Endothelial cell of umbilical vein (primary cell): ENCODE results near the gene MKLN1. TPM values are rescaled to one million over a fixed set of nuclear protein-coding genes. Genes with fewer than 3 reads are reported as not detected.

Experiments used
- BruUV-seq: library from RNA; stranded (reverse); fragments of 400-500 nt; replicated peaks from 2 replicates; lab custom pipeline; 2021; lab: Mats Ljungman, UMichigan
- CTCF ChIA-PET: fragments of 300-600, 350-600 bp; sonication (Branson Sonifier 250); formaldehyde crosslinking; loops from one replicate; lab custom pipeline; 2021; ENCODE audit warnings: antibody characterized with exemption, inconsistent platforms; lab: Charles Lee
- POLR2A ChIA-PET: fragments of 300-600, 350-600 bp; sonication (Branson Sonifier 250); formaldehyde crosslinking; loops from one replicate; lab custom pipeline; 2021; ENCODE audit warnings: antibody characterized with exemption, inconsistent platforms; lab: Charles Lee
- DNase-seq: peaks from one replicate; pipeline ENCODE4 v3.0.0-alpha.2; 2011; ENCODE audit warnings: low read depth, low spot score
- FAIRE-seq: peaks from 2 replicates; lab custom pipeline; 2011; peaks lifted over from hg19 to GRCh38; lab: Jason Lieb, UNC
- H2AFZ ChIP-seq: 2 replicates; pipeline ENCODE4 v1.6.0; 2012; ENCODE audit warnings: low read depth, low read length, control low read depth, inconsistent platforms
- H3K27ac ChIP-seq: 2 replicates; pipeline ENCODE4 v1.5.1; 2011; ENCODE audit warnings: low read depth, mild to moderate bottlenecking, control low read depth, low read length, moderate library complexity; ENCODE audit not compliant: insufficient read depth
- H3K27me3 ChIP-seq, 2 experiments: 2 replicates each; pipeline versions ENCODE4 v1.6.0 to v1.6.1; 2011; ENCODE audit warnings: low read length in 2 of 2, mixed read lengths in 1 of 2; ENCODE audit not compliant: control insufficient read depth in 2 of 2, insufficient read depth in 2 of 2
- H3K36me3 ChIP-seq, 2 experiments: 2 replicates in 1 of 2; 3 replicates in 1 of 2; pipeline ENCODE4 v1.5.1; 2011; ENCODE audit warnings: low read length in 2 of 2, mild to moderate bottlenecking in 1 of 2, moderate library complexity in 1 of 2; ENCODE audit not compliant: control insufficient read depth in 2 of 2, insufficient read depth in 2 of 2; ENCODE audit errors: extremely low read depth in 1 of 2
- H3K4me1 ChIP-seq: 3 replicates; pipeline ENCODE4 v1.5.1; 2011; ENCODE audit warnings: mild to moderate bottlenecking, low read length; ENCODE audit not compliant: control insufficient read depth, insufficient read depth; ENCODE audit errors: extremely low read depth
- H3K4me2 ChIP-seq: 2 replicates; pipeline ENCODE4 v1.6.1; 2011; ENCODE audit warnings: low read length, control low read depth, mixed read lengths; ENCODE audit not compliant: insufficient read depth
- H3K4me3 ChIP-seq, 3 experiments: fragments of 200-600 bp in 1 of 3; sonication (generic), shearing (Covaris generic) in 1 of 3; replicated peaks in 1 of 3; 2 replicates each; pipeline ENCODE4 v1.5.1; 2011 to 2016; ENCODE audit warnings: control low read depth in 3 of 3, low read length in 3 of 3, mild to moderate bottlenecking in 2 of 3, inconsistent platforms in 1 of 3, low read depth in 1 of 3, moderate library complexity in 1 of 3; ENCODE audit not compliant: insufficient read depth in 1 of 3
- H3K79me2 ChIP-seq: 2 replicates; pipeline ENCODE4 v1.6.0; 2012; ENCODE audit warnings: low read length, inconsistent platforms; ENCODE audit not compliant: control insufficient read depth, insufficient read depth
- H3K9ac ChIP-seq: replicated peaks from 2 replicates; pipeline ENCODE3; 2011; ENCODE audit warnings: low read length, control low read depth; ENCODE audit not compliant: insufficient read depth; ENCODE audit errors: extremely low read depth
- H3K9me1 ChIP-seq: replicated peaks from 3 replicates; pipeline ENCODE4 v1.6.0; 2011; ENCODE audit warnings: mild to moderate bottlenecking, low read length; ENCODE audit not compliant: control insufficient read depth, insufficient read depth; ENCODE audit errors: extremely low read depth
- H3K9me3 ChIP-seq: replicated peaks from 2 replicates; pipeline ENCODE4 v1.5.1; 2012; ENCODE audit warnings: low read length, inconsistent platforms; ENCODE audit not compliant: control insufficient read depth, insufficient read depth
- H4K20me1 ChIP-seq: replicated peaks from 2 replicates; pipeline ENCODE3; 2011; ENCODE audit warnings: mild to moderate bottlenecking, low read length; ENCODE audit not compliant: control insufficient read depth, insufficient read depth; ENCODE audit errors: extremely low read depth
- EZH2 ChIP-seq: IDR thresholded peaks from 2 replicates; pipeline ENCODE4 v1.6.1; 2012; ENCODE audit warnings: borderline replicate concordance, low read depth, mild to moderate bottlenecking, moderate library complexity, low read length, inconsistent platforms; ENCODE audit not compliant: severe bottlenecking
- FOS ChIP-seq: IDR thresholded peaks from 2 replicates; pipeline ENCODE4 v1.6.1; 2011; ENCODE audit warnings: mild to moderate bottlenecking, low read length, moderate library complexity, borderline replicate concordance; ENCODE audit not compliant: insufficient read depth
- GATA2 ChIP-seq: IDR thresholded peaks from 2 replicates; pipeline ENCODE4 v1.7.0; 2011; ENCODE audit warnings: low read depth, mild to moderate bottlenecking, moderate library complexity, mixed read lengths, low read length; ENCODE audit not compliant: insufficient read length, insufficient read depth
- JUN ChIP-seq: IDR thresholded peaks from 2 replicates; pipeline ENCODE4 v1.6.1; 2011; ENCODE audit warnings: borderline replicate concordance, low read depth; ENCODE audit not compliant: insufficient read length, insufficient read depth
- MYC ChIP-seq: IDR thresholded peaks from one replicate; pipeline ENCODE4 v1.6.1; 2011; ENCODE audit warnings: mild to moderate bottlenecking, low read depth, low read length
- POLR2A ChIP-seq: IDR thresholded peaks from 2 replicates; pipeline ENCODE4 v1.6.1; 2012; ENCODE audit warnings: low read depth, mild to moderate bottlenecking, control low read depth, low read length
- POLR2AphosphoS5 ChIP-seq: IDR thresholded peaks from 2 replicates; pipeline ENCODE4 v1.6.1; 2012; ENCODE audit warnings: low read depth, mild to moderate bottlenecking, control low read depth, low read length, moderate library complexity; ENCODE audit not compliant: insufficient read depth
- dilution Hi-C: fragments of 300-500 bp; cut with MboI; formaldehyde crosslinking; loops from one replicate; pipeline ENCODE4 v1.15.0; 2019; ENCODE audit warnings: low sequenced_read_pairs; ENCODE audit not compliant: extremely low pct_ligation_motif_present
- intact Hi-C: fragments of 100-400 bp; cut with micrococcal nuclease; formaldehyde crosslinking; loops from one replicate; pipeline ENCODE4 v1.10.0; 2022
- polyA plus RNA-seq, 4 experiments: library from polyadenylated mRNA; depleted of rRNA in 3 of 4; stranded (reverse) in 3 of 4; unstranded in 1 of 4; fragments of >200 nt; gene quantifications; 2 replicates each; pipeline versions ENCODE4 v1.2.1 to v1.2.3, GENCODE V29; 2011 to 2012; ENCODE audit warnings: missing spikeins in 1 of 4
- total RNA-seq: library from RNA; stranded (reverse); gene quantifications from 2 replicates; pipeline ENCODE4 v1.2.3, GENCODE V29; 2021
- TF ChIP-seq, protein P1 (sequence below): IDR thresholded peaks from 2 replicates; pipeline ENCODE4 v1.6.1; 2011; ENCODE audit not compliant: insufficient read depth, insufficient read length

The MKLN1 gene
- total and polyA plus RNA-seq, 2 donors (not counting 3 experiments of a cell fraction or from before 2014, with no cell fraction given), result 12.2 to 32.1 TPM

DNA sequence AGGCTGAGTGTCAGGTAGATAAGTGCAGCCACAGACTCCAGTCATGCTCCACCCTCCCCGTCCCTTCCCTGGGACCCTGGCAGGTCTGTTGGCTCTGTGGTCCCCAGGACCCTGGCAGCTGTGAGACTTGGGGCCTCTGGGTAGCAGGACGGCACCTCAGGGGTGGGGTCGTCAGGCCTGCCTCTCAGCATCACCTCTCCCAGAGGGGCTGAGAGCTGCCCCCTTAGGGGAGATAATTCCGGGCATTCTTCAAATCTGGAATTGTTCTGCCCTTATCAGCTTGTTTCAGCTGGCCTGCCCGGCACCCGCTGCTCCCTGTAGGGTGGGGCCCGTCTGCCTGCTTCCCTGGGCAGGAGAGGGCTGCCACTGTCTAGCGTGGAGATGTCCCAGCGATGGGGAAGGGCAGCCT is 205.5 kb downstream of the MKLN1 start:
- H3K9me1 ChIP-seq, result no peaks in the 10 kb centered on the region
- no peak for FAIRE-seq
- H3K4me3 ChIP-seq, result no peak overlapping the region
- no peaks in the 10 kb centered on the region for H3K36me3 ChIP-seq
- H3K9ac ChIP-seq, result no peak overlapping the region
- H3K27ac ChIP-seq, result no peak overlapping the region
- H2AFZ ChIP-seq, result no peak overlapping the region
- intact Hi-C loops (no loop called here), dilution Hi-C loops (no loop called here)
- peak; percentile 31 for DNase-seq
- H3K4me2 ChIP-seq, result no peak overlapping the region
- peaks cover 82% of the 10 kb centered on the region for H3K79me2 ChIP-seq
- no peaks in the 10 kb centered on the region for H3K27me3 ChIP-seq
- peaks cover 29% of the 10 kb centered on the region for H3K4me1 ChIP-seq
- TF ChIP-seq POLR2A, result no peak
- no peak for TF ChIP-seq JUN
- no peak for TF ChIP-seq GATA2
- TF ChIP-seq EZH2, result no peak
- TF ChIP-seq, protein P1, sequence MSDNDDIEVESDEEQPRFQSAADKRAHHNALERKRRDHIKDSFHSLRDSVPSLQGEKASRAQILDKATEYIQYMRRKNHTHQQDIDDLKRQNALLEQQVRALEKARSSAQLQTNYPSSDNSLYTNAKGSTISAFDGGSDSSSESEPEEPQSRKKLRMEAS, result no peak
- no peak for TF ChIP-seq FOS
- TF ChIP-seq POLR2AphosphoS5, result no peak
- TF ChIP-seq MYC, result no peak
- no peaks in the 10 kb centered on the region for H3K9me3 ChIP-seq
- BruUV-seq, result no TSS peak
- no peaks in the 10 kb centered on the region for H4K20me1 ChIP-seq
- ChIA-PET POLR2A (interaction anchor here (0.6 kb wide), 1 partner anchor 9 kb away, joined by 5 read pairs; no protein-coding TSS in a partner anchor), CTCF (interaction anchor here (1.4 kb wide), 1 partner anchor 18 kb away, joined by 5 read pairs; no protein-coding TSS in a partner anchor)
